ENCODE data around the gene SART3. TPM values are rescaled to one million over a fixed set of nuclear protein-coding genes. Genes with fewer than 3 reads are reported as not detected.

SART3 gene
- total RNA-seq, 1 donor from 2014 or later = 79.0 TPM

- no peaks in the 10 kb centered on the region for H3K36me3 ChIP-seq
- Mint-ChIP-seq H3K9me3 (peaks cover 13% of the 10 kb centered on the region), H3K4me1 (peaks cover 5% of the 10 kb centered on the region), H3K27me3 (ENCODE audit: insufficient read depth, low read depth) (peaks cover 2% of the 10 kb centered on the region), H3K4me3 (no peak overlapping the region), H3K27ac (no peak overlapping the region), H3K36me3 (no peaks in the 10 kb centered on the region)
- H4K20me1 ChIP-seq (ENCODE audit: low read depth) = no peaks in the 10 kb centered on the region
- no peaks in the 10 kb centered on the region for H3K9me3 ChIP-seq (ENCODE audit: low read depth)
- no peaks in the 10 kb centered on the region for H3K79me2 ChIP-seq (ENCODE audit: low read depth)
- H3K27ac ChIP-seq = no peak overlapping the region
- H3K4me2 ChIP-seq = no peak overlapping the region
- no peaks in the 10 kb centered on the region for H3K4me1 ChIP-seq
- H3K4me3 ChIP-seq = no peak overlapping the region
- no peak for DNase-seq (ENCODE audit: low spot score)
- H3K27me3 ChIP-seq = no peaks in the 10 kb centered on the region
- no peak overlapping the region for H2AFZ ChIP-seq (replicated peaks)
- H3K9ac ChIP-seq = no peak overlapping the region
- TF ChIP-seq CTCF (IDR thresholded peaks at IDR 0.05) = no peak
- no peak for TF ChIP-seq EZH2 (IDR thresholded peaks at IDR 0.05)
- no peak for TF ChIP-seq EZH2phosphoT487 (IDR thresholded peaks at IDR 0.05)
- H3F3A ChIP-seq (ENCODE audit: low read depth) = no peaks in the 10 kb centered on the region
Measured at GRCh38 chr12:108502922-108503321, 58.1 kb downstream of the SART3 start.

- no peak overlapping the region for H3K27ac Mint-ChIP-seq
- H3K4me1 ChIP-seq = no peaks in the 10 kb centered on the region
- no peaks in the 10 kb centered on the region for H3K4me1 Mint-ChIP-seq
- DNase-seq (ENCODE audit: low spot score) = no peak
- no peak overlapping the region for H3K9ac ChIP-seq
- no peak overlapping the region for H3K4me3 Mint-ChIP-seq
- no peaks in the 10 kb centered on the region for H3K36me3 Mint-ChIP-seq
- H3K27me3 Mint-ChIP-seq (ENCODE audit: insufficient read depth, low read depth) = peaks cover 3% of the 10 kb centered on the region
- H3K79me2 ChIP-seq (ENCODE audit: low read depth) = no peaks in the 10 kb centered on the region
- H3K4me3 ChIP-seq = no peak overlapping the region
- H3K9me3 ChIP-seq (ENCODE audit: low read depth) = no peaks in the 10 kb centered on the region
- H3K9me3 Mint-ChIP-seq = peaks cover 5% of the 10 kb centered on the region
- no peaks in the 10 kb centered on the region for H3K27me3 ChIP-seq
- H4K20me1 ChIP-seq (ENCODE audit: low read depth) = peaks cover 3% of the 10 kb centered on the region
- no peak overlapping the region for H3K4me2 ChIP-seq
- H3F3A ChIP-seq (ENCODE audit: low read depth) = no peaks in the 10 kb centered on the region
- no peak overlapping the region for H2AFZ ChIP-seq (replicated peaks)
- no peak overlapping the region for H3K27ac ChIP-seq
- no peak for TF ChIP-seq EZH2 (IDR thresholded peaks at IDR 0.05)
- no peak for TF ChIP-seq EZH2phosphoT487 (IDR thresholded peaks at IDR 0.05)
- TF ChIP-seq CTCF (IDR thresholded peaks at IDR 0.05) = no peak
- no peaks in the 10 kb centered on the region for H3K36me3 ChIP-seq
Measured at GRCh38 chr12:108498136-108498535, 62.8 kb downstream of the SART3 start.

GRCh38 chr12:108495823-108496579 lies 65.0 kb downstream of the SART3 start:
- no peaks in the 10 kb centered on the region for H3K36me3 Mint-ChIP-seq
- Histone ChIP-seq H3K27ac (no peak overlapping the region), H3K9me3 (ENCODE audit: low read depth) (no peaks in the 10 kb centered on the region), H3K27me3 (no peaks in the 10 kb centered on the region), H3F3A (ENCODE audit: low read depth) (no peaks in the 10 kb centered on the region), H3K9ac (no peak overlapping the region), H3K36me3 (no peaks in the 10 kb centered on the region), H2AFZ (replicated peaks) (no peak overlapping the region), H3K4me2 (no peak overlapping the region), H3K79me2 (ENCODE audit: low read depth) (no peaks in the 10 kb centered on the region), H4K20me1 (ENCODE audit: low read depth) (peaks cover 3% of the 10 kb centered on the region), H3K4me3 (no peak overlapping the region), H3K4me1 (no peaks in the 10 kb centered on the region)
- no peak overlapping the region for H3K4me3 Mint-ChIP-seq
- DNase-seq (ENCODE audit: low spot score) = no peak
- H3K27me3 Mint-ChIP-seq (ENCODE audit: insufficient read depth, low read depth) = peaks cover 4% of the 10 kb centered on the region
- TF ChIP-seq EZH2phosphoT487 (IDR thresholded peaks at IDR 0.05) (no peak), CTCF (IDR thresholded peaks at IDR 0.05) (no peak), EZH2 (IDR thresholded peaks at IDR 0.05) (no peak)
- no peak overlapping the region for H3K27ac Mint-ChIP-seq
- H3K4me1 Mint-ChIP-seq = no peaks in the 10 kb centered on the region
- H3K9me3 Mint-ChIP-seq = no peaks in the 10 kb centered on the region

All from neural progenitor cell (in vitro differentiated cells).